ENCODE results near the gene PAIP1.

Gene PAIP1

DNA sequence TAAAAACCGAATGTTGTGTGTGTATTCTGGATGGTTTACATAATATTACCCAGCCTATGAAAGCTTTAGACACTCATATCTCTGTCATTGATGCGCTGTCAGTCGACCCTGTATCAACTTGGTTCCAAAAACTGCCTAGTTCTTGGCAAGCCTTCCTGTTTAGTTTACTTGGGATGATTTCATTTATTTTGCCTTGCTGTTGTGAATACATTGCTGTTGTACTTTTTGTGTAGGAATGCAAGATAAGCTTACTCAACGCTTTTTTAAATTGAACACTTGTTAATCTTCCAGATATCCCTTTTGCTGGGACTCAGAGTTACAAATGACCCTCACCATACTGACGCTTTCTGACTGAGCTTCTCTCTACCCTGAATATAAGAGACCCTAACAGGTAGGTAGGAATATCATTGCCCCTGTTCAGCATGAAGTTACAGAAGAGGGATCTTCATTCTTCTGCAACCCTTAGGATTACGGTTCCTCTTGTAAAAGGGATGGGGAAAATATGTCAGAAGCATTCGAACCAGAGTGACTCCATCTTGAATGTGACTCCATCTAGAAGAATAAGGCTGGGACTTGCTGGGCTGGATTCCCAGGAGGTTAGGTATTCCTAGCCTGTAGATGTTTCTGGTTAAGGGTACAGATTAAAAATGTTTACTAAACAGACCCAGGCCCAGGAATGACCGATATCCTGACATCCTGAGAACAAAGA is 13.7 kb upstream of the PAIP1 start:
- DNase-seq (ENCODE audit: low read depth): no peak
- no peak overlapping the region for H3K4me3 ChIP-seq (ENCODE audit: low read length)
- TF ChIP-seq, protein P1, sequence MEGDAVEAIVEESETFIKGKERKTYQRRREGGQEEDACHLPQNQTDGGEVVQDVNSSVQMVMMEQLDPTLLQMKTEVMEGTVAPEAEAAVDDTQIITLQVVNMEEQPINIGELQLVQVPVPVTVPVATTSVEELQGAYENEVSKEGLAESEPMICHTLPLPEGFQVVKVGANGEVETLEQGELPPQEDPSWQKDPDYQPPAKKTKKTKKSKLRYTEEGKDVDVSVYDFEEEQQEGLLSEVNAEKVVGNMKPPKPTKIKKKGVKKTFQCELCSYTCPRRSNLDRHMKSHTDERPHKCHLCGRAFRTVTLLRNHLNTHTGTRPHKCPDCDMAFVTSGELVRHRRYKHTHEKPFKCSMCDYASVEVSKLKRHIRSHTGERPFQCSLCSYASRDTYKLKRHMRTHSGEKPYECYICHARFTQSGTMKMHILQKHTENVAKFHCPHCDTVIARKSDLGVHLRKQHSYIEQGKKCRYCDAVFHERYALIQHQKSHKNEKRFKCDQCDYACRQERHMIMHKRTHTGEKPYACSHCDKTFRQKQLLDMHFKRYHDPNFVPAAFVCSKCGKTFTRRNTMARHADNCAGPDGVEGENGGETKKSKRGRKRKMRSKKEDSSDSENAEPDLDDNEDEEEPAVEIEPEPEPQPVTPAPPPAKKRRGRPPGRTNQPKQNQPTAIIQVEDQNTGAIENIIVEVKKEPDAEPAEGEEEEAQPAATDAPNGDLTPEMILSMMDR (conservative IDR thresholded peaks at IDR 0.05; ENCODE audit: low read depth, low read length): no peak

DNA sequence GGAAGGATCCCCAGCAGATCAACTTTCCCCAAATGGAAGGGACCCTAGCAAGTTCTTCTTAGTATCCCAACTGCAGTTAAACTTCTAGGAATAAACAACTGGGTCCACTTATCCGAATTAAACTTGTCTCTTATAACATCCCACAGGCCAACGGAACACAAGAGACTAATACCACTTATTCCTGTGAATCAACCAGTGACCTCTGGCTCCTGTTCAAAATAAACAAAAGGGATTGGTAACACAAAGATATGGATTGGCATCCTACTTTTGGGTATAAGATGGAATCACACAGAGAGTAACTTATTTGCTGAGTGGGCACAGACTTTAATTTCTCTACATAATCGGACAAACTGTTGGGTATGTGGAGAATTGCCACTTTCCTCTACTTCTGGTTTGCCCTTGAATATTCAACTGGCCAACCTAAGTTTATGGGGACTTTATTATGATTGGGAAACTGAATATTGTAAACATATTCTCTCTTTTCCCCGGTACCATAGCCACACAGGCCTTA is 12.4 kb upstream of the PAIP1 start:
- no peak overlapping the region for H3K4me3 ChIP-seq (ENCODE audit: low read length)
- TF ChIP-seq, protein P1 (conservative IDR thresholded peaks at IDR 0.05; ENCODE audit: low read depth, low read length): no peak
- no peak for DNase-seq (ENCODE audit: low read depth)

DNA sequence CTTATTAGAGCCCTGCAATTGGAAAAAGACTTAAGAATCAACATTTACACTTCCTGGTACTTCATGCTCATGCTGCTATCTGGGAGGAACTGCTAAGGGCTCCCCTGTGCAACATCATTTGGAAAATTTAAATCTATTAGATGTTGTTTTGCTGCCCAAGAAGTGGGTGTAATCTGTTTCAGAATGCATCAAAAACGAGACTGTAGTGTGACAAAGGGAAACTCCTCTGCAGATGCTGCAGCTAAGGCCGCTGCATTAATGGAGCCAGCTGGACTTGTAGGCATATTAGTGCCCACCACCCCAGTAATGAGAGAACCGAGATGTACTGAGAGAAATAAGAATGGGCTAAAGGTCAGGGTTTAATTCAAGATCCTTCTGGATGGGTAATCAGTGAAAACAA is 11.1 kb upstream of the PAIP1 start:
- DNase-seq (ENCODE audit: low read depth): no peak
- TF ChIP-seq, protein P1 (conservative IDR thresholded peaks at IDR 0.05; ENCODE audit: low read depth, low read length): no peak
- no peak overlapping the region for H3K4me3 ChIP-seq (ENCODE audit: low read length)

DNA sequence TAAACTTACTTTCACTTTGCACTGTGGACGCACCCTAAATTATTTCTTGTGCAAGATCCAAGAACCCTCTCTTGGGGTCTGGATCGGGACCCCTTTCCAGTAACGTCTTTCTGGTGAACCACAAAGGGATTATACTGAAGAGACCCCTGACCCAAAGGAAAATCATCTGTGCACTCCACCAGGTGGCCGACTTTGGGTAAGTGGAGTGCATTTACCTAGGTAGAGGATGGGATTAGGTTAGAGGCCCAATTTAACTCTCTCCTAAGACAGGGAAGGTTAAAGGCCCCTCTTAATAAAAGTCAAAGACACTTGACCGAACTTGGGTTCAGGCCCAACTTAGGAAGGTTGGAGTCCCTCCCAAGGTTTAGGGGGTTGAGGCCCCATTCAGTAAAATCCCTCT is 8.2 kb upstream of the PAIP1 start:
- TF ChIP-seq, protein P1 (conservative IDR thresholded peaks at IDR 0.05; ENCODE audit: low read depth, low read length): no peak
- no peak for DNase-seq (ENCODE audit: low read depth)
- H3K4me3 ChIP-seq (ENCODE audit: low read length): no peak overlapping the region

DNA sequence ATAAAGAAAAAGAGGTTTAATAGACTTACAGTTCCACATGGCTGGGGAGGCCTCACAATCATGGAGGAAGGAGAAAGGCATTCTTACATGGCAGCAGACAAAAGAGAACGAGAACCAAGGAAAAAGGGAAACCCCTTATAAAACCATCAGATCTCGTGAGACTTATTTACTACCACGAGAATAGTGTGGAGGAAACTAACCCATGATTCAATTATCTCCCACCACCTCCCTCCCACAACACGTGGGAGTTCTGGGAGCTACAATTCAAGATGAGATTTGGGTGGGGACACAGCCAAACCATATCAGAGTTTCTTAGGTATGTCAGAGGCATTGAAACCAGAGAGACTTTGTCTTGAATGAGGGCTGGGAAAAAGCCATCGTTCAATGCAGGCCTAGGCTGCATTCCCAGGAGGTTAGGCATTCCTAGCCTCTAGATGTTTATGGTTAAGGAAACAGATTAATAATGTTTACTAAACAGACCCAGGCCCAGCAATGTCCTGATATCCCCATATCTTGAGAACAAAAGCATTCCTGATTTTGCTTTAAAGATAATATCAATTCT is 7.5 kb upstream of the PAIP1 start:
- no peak for DNase-seq (ENCODE audit: low read depth)
- no peak overlapping the region for H3K4me3 ChIP-seq (ENCODE audit: low read length)
- TF ChIP-seq, protein P1 (conservative IDR thresholded peaks at IDR 0.05; ENCODE audit: low read depth, low read length): no peak

DNA sequence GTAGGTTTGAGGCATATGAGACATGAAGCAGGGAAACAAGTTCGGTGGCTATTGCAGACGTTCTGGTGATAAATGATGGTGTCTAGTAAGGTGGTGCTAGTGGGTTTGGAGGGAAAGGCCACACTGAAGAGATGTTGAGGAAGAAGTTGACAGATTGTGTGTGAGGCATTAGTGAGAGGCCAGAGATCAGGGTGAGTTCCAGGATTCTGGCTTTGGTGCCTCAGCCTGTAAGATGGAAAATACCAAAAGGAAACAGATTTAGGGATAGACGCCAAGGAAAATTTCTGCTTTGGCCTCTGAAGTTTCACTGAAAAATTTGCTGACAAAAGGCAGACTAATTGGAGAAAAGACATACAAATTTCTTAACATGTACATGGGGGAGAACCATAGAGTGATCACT is 6.4 kb upstream of the PAIP1 start:
- DNase-seq (ENCODE audit: low read depth): no peak
- no peak overlapping the region for H3K4me3 ChIP-seq (ENCODE audit: low read length)
- TF ChIP-seq, protein P1 (conservative IDR thresholded peaks at IDR 0.05; ENCODE audit: low read depth, low read length): no peak

DNA sequence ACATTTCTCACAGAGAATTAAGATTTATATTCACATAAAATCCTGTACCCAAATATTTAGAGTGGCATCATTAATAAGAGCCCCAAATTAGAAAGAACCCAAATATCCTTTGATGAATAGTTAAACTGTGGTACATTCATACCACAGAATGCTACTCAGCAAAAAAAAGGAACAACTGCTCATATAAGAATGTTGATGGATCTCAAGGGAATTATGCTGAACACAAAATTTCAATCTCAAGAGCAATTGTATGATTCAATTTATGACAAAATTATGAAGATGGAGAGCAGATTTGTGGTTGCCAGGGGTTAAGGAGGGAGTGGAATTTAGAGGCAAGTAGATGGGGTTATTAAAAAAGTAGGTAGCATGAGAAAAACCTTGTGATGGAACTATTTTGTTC is 4.5 kb upstream of the PAIP1 start:
- DNase-seq (ENCODE audit: low read depth): no peak
- TF ChIP-seq, protein P1 (conservative IDR thresholded peaks at IDR 0.05; ENCODE audit: low read depth, low read length): no peak
- H3K4me3 ChIP-seq (ENCODE audit: low read length): no peak overlapping the region

All from retinal pigment epithelial cell (primary cell).